LNCAP (cell line): ENCODE data around the gene PLCB4.

Experiments used
- TF ChIP-seq, protein P1 (sequence below): fragments of 450-650 bp; IDR thresholded peaks from 2 replicates; pipeline ENCODE4 v1.5.1; 2017; ENCODE audit warnings: mild to moderate bottlenecking

Gene PLCB4

DNA sequence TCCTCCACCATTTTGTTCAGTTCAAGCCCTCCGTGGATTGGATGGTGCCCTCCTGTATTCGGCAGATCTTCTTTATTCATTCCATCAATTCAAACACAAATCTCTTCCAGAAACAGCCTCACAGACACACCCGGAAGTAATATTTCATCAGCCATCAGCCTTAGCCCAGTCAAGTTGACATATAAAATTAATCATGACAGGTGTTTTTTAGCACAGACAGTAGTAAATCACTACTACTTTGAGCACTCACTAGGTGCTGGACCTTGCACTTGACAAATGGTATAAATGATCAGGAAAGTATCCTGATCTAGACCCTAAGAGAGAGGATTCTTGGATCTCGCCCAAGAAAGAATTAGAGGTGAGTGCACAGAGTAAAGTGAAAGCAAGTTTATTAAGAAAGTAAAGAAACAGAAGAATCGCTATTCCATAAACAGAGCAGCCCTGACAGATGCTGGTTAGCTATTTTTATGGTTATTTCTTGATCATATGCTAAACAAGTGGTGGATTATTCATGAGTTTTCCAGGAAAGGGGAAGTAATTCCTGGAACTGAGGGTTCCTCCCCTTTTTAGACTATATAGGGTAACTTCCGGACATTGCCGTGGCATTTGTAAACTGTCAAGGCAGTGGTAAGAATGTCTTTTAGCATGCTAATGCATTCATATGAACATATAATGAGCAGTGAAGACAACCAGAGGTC is 250.9 kb downstream of the PLCB4 start:
- TF ChIP-seq, protein P1, sequence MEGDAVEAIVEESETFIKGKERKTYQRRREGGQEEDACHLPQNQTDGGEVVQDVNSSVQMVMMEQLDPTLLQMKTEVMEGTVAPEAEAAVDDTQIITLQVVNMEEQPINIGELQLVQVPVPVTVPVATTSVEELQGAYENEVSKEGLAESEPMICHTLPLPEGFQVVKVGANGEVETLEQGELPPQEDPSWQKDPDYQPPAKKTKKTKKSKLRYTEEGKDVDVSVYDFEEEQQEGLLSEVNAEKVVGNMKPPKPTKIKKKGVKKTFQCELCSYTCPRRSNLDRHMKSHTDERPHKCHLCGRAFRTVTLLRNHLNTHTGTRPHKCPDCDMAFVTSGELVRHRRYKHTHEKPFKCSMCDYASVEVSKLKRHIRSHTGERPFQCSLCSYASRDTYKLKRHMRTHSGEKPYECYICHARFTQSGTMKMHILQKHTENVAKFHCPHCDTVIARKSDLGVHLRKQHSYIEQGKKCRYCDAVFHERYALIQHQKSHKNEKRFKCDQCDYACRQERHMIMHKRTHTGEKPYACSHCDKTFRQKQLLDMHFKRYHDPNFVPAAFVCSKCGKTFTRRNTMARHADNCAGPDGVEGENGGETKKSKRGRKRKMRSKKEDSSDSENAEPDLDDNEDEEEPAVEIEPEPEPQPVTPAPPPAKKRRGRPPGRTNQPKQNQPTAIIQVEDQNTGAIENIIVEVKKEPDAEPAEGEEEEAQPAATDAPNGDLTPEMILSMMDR: no peak

DNA sequence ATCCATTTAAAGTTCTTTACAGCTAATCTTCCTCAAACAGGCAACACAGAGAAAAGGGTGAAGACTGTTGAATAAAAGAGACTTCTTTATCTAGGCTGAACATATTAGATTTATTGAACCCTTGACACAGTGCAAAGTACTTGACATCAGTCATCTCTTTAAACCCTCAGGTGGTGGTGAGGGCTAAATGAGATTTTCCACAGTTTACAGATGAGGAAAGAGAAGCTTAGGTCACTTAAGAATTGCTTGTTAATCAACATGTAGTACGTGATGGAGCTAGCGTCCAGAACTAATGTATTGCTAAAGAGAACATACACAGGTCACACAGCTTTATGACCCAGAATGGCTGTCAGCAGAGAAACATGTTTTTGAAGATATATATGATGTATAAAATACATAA is 252.1 kb downstream of the PLCB4 start:
- TF ChIP-seq, protein P1: no peak

DNA sequence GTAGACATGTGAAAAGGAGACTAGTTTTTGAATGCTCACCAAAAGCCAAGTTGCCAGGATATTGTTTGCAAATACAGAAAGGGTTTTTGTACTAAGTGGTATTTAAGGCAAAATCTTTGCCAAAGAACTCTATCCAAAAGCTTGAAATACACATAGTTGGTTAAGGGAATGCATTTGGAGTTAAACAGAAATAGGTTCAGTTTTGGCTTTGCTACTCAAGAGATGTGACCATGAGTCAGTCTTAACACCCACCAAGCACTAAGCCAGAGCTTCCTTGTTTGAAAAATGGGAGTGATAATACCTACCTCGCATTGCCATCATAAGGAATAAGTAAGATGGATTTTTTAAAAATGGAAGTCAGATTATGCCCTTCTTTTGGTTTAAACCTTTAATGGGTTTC is 253.8 kb downstream of the PLCB4 start:
- TF ChIP-seq, protein P1: no peak

DNA sequence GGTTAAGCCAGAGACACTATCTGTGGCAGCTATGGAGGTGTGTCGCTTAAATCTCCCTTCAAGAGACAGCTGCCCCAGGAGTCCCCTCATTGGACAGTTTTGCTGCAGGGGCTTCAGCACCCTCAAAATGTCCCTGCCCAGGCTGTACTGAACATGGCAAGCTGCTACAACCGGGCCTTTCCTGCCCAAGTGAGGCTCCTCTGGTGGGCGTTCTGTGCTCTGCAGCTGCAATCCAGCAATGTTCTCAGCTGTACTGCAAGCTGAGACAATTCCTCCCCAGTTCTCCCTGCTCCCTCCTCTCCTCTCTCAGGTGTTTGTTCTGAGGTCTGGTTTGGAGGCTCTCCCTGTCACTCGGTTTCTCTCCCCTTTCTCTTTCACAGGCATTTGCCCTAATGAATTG is 254.7 kb downstream of the PLCB4 start:
- TF ChIP-seq, protein P1: no peak

DNA sequence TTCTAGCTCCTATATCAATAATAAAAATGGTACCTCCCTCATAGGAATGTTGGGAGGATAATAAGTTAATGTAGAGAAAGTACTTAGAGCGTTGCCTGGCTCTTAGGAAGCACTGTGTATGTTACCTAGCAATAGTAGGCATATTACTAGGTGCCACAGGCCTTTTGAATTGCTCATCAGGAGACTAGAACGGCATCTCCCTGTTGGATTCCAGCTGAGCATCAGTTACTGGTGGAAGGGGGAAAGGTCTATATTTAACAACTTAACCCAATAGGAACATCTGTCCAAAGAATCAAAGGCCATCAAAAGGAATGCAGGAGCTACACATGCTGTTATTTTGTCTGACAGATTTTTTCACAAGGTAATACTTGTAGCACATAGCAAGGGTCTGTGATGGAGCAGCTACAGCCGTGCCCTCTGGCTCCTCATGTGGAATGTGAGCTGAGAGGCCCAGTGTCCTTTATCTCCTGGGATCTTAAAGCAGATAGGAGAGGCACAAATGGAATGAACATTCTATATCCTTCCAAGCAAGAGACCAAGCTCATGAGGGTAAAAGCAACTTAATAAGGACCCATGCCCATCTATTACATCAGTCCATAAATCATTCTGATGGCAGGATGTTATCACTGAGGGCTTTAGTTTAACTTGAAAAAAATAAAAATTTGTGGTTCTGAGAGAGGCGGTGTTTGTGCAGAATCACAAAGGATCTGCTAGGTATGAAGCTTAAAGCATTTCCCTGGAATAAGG is 260.6 kb downstream of the PLCB4 start:
- TF ChIP-seq, protein P1: no peak

DNA sequence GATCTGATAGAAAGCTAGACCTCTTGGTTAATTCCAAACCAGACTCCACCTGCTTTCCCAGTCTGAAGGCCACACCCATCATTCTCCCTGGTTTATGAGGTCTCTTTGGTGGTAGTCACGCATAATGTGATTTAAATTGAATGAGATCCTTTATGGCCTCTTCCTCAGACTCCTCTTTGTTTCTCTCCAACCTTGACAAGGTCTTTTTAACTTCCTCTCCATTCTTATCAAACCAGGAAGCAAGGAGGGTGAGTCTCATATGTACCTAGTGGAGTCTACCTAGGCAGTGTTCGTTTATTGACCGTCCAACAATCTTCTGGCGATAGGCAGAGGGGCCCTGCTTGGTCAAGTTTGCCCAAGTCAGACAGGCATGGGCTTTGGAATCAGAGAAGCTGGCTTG is 261.3 kb downstream of the PLCB4 start:
- TF ChIP-seq, protein P1: no peak

DNA sequence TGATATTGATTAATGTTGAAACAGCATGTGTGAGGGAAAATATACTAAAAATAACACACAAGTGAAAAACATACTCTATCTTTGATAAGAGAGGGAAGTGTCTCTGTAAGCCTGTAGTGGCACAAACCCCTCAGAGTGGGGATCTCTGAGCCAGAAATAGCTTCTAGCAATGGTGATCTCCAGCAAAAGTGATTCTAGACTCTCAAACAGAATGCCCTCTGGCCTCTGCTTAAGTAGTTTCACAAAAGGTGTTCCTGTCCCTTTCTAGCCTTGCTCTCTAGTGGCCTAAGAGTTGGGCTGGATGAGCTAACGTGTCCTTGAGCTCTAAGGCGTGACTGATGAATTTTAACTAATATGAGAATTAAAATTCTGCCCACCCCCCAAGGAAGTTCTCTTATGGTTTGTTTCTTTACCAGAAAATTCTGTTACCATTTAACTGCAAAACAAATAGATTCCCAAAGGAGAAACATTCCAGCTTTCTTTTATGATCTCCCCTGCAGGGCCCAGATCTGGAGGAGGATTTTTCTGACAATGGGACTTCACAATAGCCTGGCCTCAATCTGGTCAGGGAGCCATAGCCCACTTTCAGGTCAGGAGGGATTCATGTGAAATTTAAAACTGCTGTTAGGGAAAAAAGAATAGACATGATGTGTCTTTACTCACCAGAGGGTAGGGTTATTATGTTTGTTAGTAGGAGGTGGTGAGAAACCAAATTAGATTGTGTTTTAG is 263.0 kb downstream of the PLCB4 start:
- TF ChIP-seq, protein P1: no peak
